ENCODE measurements around the gene FZD8. TPM values are rescaled to one million over a fixed set of nuclear protein-coding genes. Genes with fewer than 3 reads are reported as not detected.

The FZD8 gene
- polyA plus RNA-seq, 1 donor (not counting 4 experiments of a cell fraction or from before 2014, with no cell fraction given): 1.5 TPM

- Histone ChIP-seq H3K36me3 (ENCODE audit: control insufficient read depth in 2 of 2, extremely low read depth in 1 of 2, insufficient read depth in 2 of 2, low read length in 2 of 2) (no peaks in the 10 kb centered on the region), H3K4me1 (ENCODE audit: control insufficient read depth, extremely low read depth, insufficient read depth, low read length) (peaks cover 16% of the 10 kb centered on the region), H3K9me1 (ENCODE audit: control insufficient read depth, extremely low read depth, insufficient read depth, low read length) (no peaks in the 10 kb centered on the region), H2AFZ (ENCODE audit: control insufficient read depth, low read length) (peak overlapping the region; percentile 84), H4K20me1 (ENCODE audit: control insufficient read depth, extremely low read depth, insufficient read depth, low read length) (no peaks in the 10 kb centered on the region), H3K4me2 (ENCODE audit: control insufficient read depth, extremely low read depth, insufficient read depth, low read depth, low read length) (peak overlapping the region; percentile 61), H3K27ac (ENCODE audit: control insufficient read depth, insufficient read depth, low read length) (no peak overlapping the region), H3K9ac (ENCODE audit: control insufficient read depth, extremely low read depth, insufficient read depth, low read length) (no peak overlapping the region), H3K79me2 (ENCODE audit: control insufficient read depth, insufficient read depth, low read length) (peaks cover 3% of the 10 kb centered on the region), H3K9me3 (ENCODE audit: control insufficient read depth, low read depth, low read length) (no peaks in the 10 kb centered on the region), H3K4me3 (ENCODE audit: control insufficient read depth in 2 of 3, extremely low read depth in 1 of 3, insufficient read depth in 2 of 3, low read depth in 1 of 3, low read length in 3 of 3) (peak overlapping the region in 2 of 3 experiments; percentile 44 to 53), H3K27me3 (ENCODE audit: control insufficient read depth, extremely low read depth, insufficient read depth, low read length) (peaks cover 5% of the 10 kb centered on the region)
- TF ChIP-seq CTCF (optimal IDR thresholded peaks at IDR 0.05 in 1 of 3, IDR thresholded peaks at IDR 0.05 in 1 of 3, conservative IDR thresholded peaks at IDR 0.05 in 1 of 3; ENCODE audit: extremely low read depth in 1 of 3, insufficient read depth in 2 of 3, low read length in 3 of 3) (peak in 2 of 3 experiments; percentile 51 to 67), EZH2 (IDR thresholded peaks at IDR 0.05; ENCODE audit: low read length) (no peak)
- no peak for DNase-seq (ENCODE audit: low read depth, low spot score)
- dilution Hi-C loops (cut with MboI; ENCODE audit: extremely low pct_ligation_motif_present, low sequenced_read_pairs): loop anchor here (25.0 kb wide), 1 partner anchor 1147 kb away; no protein-coding TSS in a partner anchor
- no peak for FAIRE-seq
Observed at GRCh38 chr10:35640474-35640873, 1.6 kb downstream of the FZD8 start.

DNA sequence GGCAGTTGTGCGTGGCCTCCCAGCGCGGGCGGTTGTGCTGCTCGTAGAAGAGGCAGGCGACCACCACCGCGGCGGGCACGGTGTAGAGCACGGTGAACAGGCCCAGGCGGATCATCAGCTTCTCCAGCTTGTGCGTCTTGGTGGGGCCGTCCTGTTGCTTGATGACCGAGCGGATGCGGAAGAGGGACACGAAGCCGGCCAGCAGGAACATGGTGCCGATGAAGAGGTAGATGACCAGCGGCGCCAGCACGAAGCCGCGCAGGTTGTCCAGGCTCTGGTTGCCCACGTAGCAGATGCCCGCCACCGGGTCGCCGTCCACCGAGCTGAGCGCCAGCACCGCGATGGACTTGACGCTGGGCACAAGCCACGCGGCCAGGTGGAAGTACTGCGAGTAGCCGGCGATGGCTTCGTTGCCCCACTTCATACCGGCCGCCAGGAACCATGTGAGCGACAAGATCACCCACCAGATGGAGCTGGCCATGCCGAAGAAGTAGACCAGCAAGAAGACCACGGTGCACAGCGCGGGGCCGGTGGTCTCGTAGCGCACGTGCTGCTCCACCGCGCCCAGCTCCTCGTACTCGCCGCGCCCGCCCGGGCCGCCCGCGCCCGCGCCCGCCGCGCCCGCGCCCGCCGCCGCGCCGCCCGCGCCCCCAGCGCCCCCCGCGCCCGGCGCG is 2.2 kb downstream of the FZD8 start:
- H3K4me3 ChIP-seq (ENCODE audit: control insufficient read depth in 2 of 3, extremely low read depth in 1 of 3, insufficient read depth in 2 of 3, low read depth in 1 of 3, low read length in 3 of 3): peak overlapping the region; percentile 22 to 44 (median 34)
- dilution Hi-C loops (cut with MboI; ENCODE audit: extremely low pct_ligation_motif_present, low sequenced_read_pairs): loop anchor here (25.0 kb wide), 1 partner anchor 1147 kb away; no protein-coding TSS in a partner anchor
- no peak overlapping the region for H3K27ac ChIP-seq (ENCODE audit: control insufficient read depth, insufficient read depth, low read length)
- H2AFZ ChIP-seq (ENCODE audit: control insufficient read depth, low read length): peak overlapping the region; percentile 53
- peak in 1 of 3 experiments; percentile 53 for TF ChIP-seq CTCF (optimal IDR thresholded peaks at IDR 0.05 in 1 of 3, IDR thresholded peaks at IDR 0.05 in 1 of 3, conservative IDR thresholded peaks at IDR 0.05 in 1 of 3; ENCODE audit: extremely low read depth in 1 of 3, insufficient read depth in 2 of 3, low read length in 3 of 3)
- TF ChIP-seq EZH2 (IDR thresholded peaks at IDR 0.05; ENCODE audit: low read length): no peak
- no peak for DNase-seq (ENCODE audit: low read depth, low spot score)
- H4K20me1 ChIP-seq (ENCODE audit: control insufficient read depth, extremely low read depth, insufficient read depth, low read length): no peaks in the 10 kb centered on the region
- peaks cover 5% of the 10 kb centered on the region for H3K27me3 ChIP-seq (ENCODE audit: control insufficient read depth, extremely low read depth, insufficient read depth, low read length)
- H3K9me1 ChIP-seq (ENCODE audit: control insufficient read depth, extremely low read depth, insufficient read depth, low read length): no peaks in the 10 kb centered on the region
- peaks cover 16% of the 10 kb centered on the region for H3K4me1 ChIP-seq (ENCODE audit: control insufficient read depth, extremely low read depth, insufficient read depth, low read length)
- no peaks in the 10 kb centered on the region for H3K9me3 ChIP-seq (ENCODE audit: control insufficient read depth, low read depth, low read length)
- H3K79me2 ChIP-seq (ENCODE audit: control insufficient read depth, insufficient read depth, low read length): peaks cover 3% of the 10 kb centered on the region
- no peak for FAIRE-seq
- H3K9ac ChIP-seq (ENCODE audit: control insufficient read depth, extremely low read depth, insufficient read depth, low read length): no peak overlapping the region
- H3K4me2 ChIP-seq (ENCODE audit: control insufficient read depth, extremely low read depth, insufficient read depth, low read depth, low read length): peak overlapping the region; percentile 61
- no peaks in the 10 kb centered on the region for H3K36me3 ChIP-seq (ENCODE audit: control insufficient read depth in 2 of 2, extremely low read depth in 1 of 2, insufficient read depth in 2 of 2, low read length in 2 of 2)

All from keratinocyte (primary cell).